Gastroesophageal sphincter (tissue), 4 donors: ENCODE data around the gene EBLN2. TPM values are rescaled to one million over a fixed set of nuclear protein-coding genes. Genes with fewer than 3 reads are reported as not detected.

Source experiments
- ATAC-seq: fragments of 150-250 bp; one replicate; pipeline ENCODE4 v1.9.1; 2016; ENCODE audit warnings: mild to moderate bottlenecking, moderate library complexity
- H3K27ac ChIP-seq, 4 donors: fragments of 200-600 bp; sonication (generic) in 3 of 4; 1 replicate in 3 of 4; 2 replicates in 1 of 4; pipeline ENCODE4 v1.5.1; 2016 to 2019
- H3K27me3 ChIP-seq: fragments of 200-600 bp; sonication (generic); one replicate; pipeline ENCODE4 v1.5.1; 2019
- H3K36me3 ChIP-seq, 2 donors: fragments of 200-600 bp; sonication (generic); one replicate each; pipeline ENCODE4 v1.5.1; 2019; ENCODE audit warnings: control low read depth in 1 of 2
- H3K4me1 ChIP-seq, 3 donors: fragments of 200-600 bp; sonication (generic); 1 replicate in 2 of 3; 2 replicates in 1 of 3; pipeline ENCODE4 v1.5.1; 2016 to 2019; ENCODE audit warnings: control low read depth in 2 of 3
- H3K4me3 ChIP-seq, 2 donors: fragments of 200-600 bp; sonication (generic); one replicate each; pipeline ENCODE4 v1.5.1; 2019; ENCODE audit warnings: mild to moderate bottlenecking in 1 of 2, moderate library complexity in 1 of 2
- H3K9me3 ChIP-seq, 3 donors: fragments of 200-600 bp; sonication (generic); one replicate each; pipeline ENCODE4 v1.5.1; 2017 to 2019; ENCODE audit warnings: control low read depth in 2 of 3
- CTCF ChIP-seq, 4 experiments: fragments of 200-600 bp in 2 of 4; fragments of 450-650 bp in 2 of 4; sonication (generic) in 1 of 4; IDR thresholded peaks; one replicate each; pipeline ENCODE4 v1.5.1; 2017 to 2019; ENCODE audit warnings: antibody characterized with exemption in 4 of 4, mild to moderate bottlenecking in 2 of 4, moderate library complexity in 2 of 4
- EP300 ChIP-seq: sonication (generic); formaldehyde crosslinking; IDR thresholded peaks from one replicate; pipeline ENCODE4 v1.6.1; 2017; ENCODE audit warnings: antibody characterized with exemption, mild to moderate bottlenecking
- POLR2A ChIP-seq, 2 donors: fragments of 450-650 bp; IDR thresholded peaks; one replicate each; pipeline ENCODE4 v1.6.1; 2017; ENCODE audit warnings: antibody characterized with exemption in 2 of 2, mild to moderate bottlenecking in 2 of 2, moderate library complexity in 1 of 2
- POLR2AphosphoS5 ChIP-seq: sonication (generic); formaldehyde crosslinking; IDR thresholded peaks from one replicate; pipeline ENCODE4 v1.6.1; 2017; ENCODE audit warnings: antibody characterized with exemption
- WGBS, 2 donors: methylation state at CpG; one replicate each; pipeline ENCODE4 v1.1.5; 2018; ENCODE audit warnings: low coverage in 1 of 2; 5-methylcytosine and 5-hydroxymethylcytosine counted together
- total RNA-seq, 4 donors: library from RNA; depleted of rRNA; stranded (reverse); fragments of >200 nt; gene quantifications; one replicate each; pipeline ENCODE4 v1.1.0, GENCODE V29; 2016

EBLN2 gene
- total RNA-seq, 4 donors from 2014 or later = 2.3 to 8.9 (median 5.0) TPM; not detected in 1

- no peaks in the 10 kb centered on the region for H3K27me3 ChIP-seq
- TF ChIP-seq EP300 = no peak
- peak; percentile 60 to 79 (median 74) for TF ChIP-seq CTCF (IDR thresholded peaks at IDR 0.05)
- TF ChIP-seq POLR2AphosphoS5 = no peak
- H3K9me3 ChIP-seq = no peaks in the 10 kb centered on the region
- WGBS, 2 donors = 12% methylated on average over 6 to 8 of the region's 8 CpGs
- peaks cover 0 to 11% (median 0%) of the 10 kb centered on the region in 3 donors for H3K4me1 ChIP-seq
- ATAC-seq = peak; percentile 61
- H3K27ac ChIP-seq = no peak overlapping the region
- no peaks in the 10 kb centered on the region for H3K36me3 ChIP-seq
- H3K4me3 ChIP-seq = no peak overlapping the region
These were observed 24.6 kb downstream of the EBLN2 start for GRCh38 chr3:73086071-73086494.

DNA sequence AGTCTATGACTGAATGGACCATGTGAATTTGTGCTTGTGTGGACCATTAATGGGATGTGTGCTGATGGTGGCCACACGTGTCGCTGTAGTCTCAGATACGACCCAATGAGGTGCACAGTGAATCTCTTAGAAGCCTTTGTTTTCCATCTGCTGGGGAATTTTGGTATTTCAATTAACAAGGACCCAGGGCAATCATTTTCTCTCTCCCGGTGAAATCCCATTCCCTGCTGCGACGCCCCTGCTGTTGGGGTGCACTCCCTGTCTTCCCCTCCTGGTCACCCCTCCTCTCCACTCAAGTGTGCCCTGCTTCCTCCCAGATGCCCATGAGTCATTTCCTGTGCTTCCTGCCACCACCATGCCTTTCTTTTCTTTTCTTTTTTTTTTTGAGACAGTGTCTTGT, 32.7 kb downstream of the EBLN2 start:
- 70% methylated on average over 6 of the region's 6 CpGs; no CpG with 5 or more reads in 1 of the 2 donors for WGBS, 2 donors
- no peak for TF ChIP-seq CTCF (IDR thresholded peaks at IDR 0.05)
- no peak for TF ChIP-seq EP300
- TF ChIP-seq POLR2AphosphoS5 = no peak
- TF ChIP-seq POLR2A (IDR thresholded peaks at IDR 0.05) = no peak
- Histone ChIP-seq H3K9me3 (no peaks in the 10 kb centered on the region), H3K36me3 (no peaks in the 10 kb centered on the region), H3K27me3 (no peaks in the 10 kb centered on the region), H3K4me1 (no peaks in the 10 kb centered on the region), H3K27ac (no peak overlapping the region), H3K4me3 (no peak overlapping the region)
- no peak for ATAC-seq

DNA sequence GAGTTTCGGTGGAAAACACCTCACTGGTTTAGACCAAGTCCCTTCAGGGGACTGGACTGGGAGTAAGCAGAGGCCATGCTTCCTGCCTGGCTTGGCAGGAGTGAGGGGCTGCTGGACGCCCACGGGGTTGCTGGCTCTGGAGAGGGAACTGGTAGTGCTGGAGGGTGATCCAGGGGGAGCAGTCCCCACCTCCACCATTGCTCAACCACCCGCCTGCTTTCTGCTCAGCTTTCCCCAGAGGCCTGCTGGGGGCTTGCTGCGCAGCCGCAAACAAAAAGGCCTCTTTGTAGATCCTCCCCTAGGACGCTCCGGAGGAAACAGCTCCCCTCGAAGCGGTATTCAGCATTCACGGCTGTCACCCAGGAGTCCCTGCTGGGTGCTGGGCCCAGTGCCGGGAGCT, 33.5 kb downstream of the EBLN2 start:
- Histone ChIP-seq H3K36me3 (no peaks in the 10 kb centered on the region), H3K4me3 (no peak overlapping the region), H3K27me3 (no peaks in the 10 kb centered on the region), H3K4me1 (no peaks in the 10 kb centered on the region), H3K9me3 (no peaks in the 10 kb centered on the region), H3K27ac (no peak overlapping the region)
- WGBS, 2 donors = 40% methylated on average over 1 of the region's 12 CpGs; no CpG with 5 or more reads in 1 of the 2 donors
- TF ChIP-seq CTCF (IDR thresholded peaks at IDR 0.05) (no peak), POLR2A (IDR thresholded peaks at IDR 0.05) (no peak), EP300 (no peak), POLR2AphosphoS5 (no peak)
- no peak for ATAC-seq

GRCh38 chr3:73096169-73096568, 34.7 kb downstream of the EBLN2 start:
- no peak for ATAC-seq
- H3K4me3 ChIP-seq = no peak overlapping the region
- H3K9me3 ChIP-seq = no peaks in the 10 kb centered on the region
- no peak overlapping the region for H3K27ac ChIP-seq
- TF ChIP-seq EP300 (no peak), POLR2AphosphoS5 (no peak), CTCF (IDR thresholded peaks at IDR 0.05) (no peak), POLR2A (IDR thresholded peaks at IDR 0.05) (no peak)
- no peaks in the 10 kb centered on the region for H3K27me3 ChIP-seq
- WGBS, 2 donors = 86 to 88% methylated on average over 1 to 2 of the region's 2 CpGs
- H3K4me1 ChIP-seq = peaks cover 0 to 5% (median 0%) of the 10 kb centered on the region in 3 donors
- H3K36me3 ChIP-seq = no peaks in the 10 kb centered on the region

- Histone ChIP-seq H3K27me3 (no peaks in the 10 kb centered on the region), H3K4me3 (no peak overlapping the region), H3K4me1 (peaks cover 0 to 7% (median 0%) of the 10 kb centered on the region in 3 donors), H3K27ac (no peak overlapping the region), H3K36me3 (no peaks in the 10 kb centered on the region), H3K9me3 (no peaks in the 10 kb centered on the region)
- TF ChIP-seq POLR2A (IDR thresholded peaks at IDR 0.05) (no peak), CTCF (IDR thresholded peaks at IDR 0.05) (no peak), POLR2AphosphoS5 (no peak), EP300 (no peak)
- no peak for ATAC-seq
- WGBS, 2 donors = no CpG with 5 or more reads among the region's 2 CpGs
These were observed 36.6 kb downstream of the EBLN2 start for GRCh38 chr3:73098026-73098425.
